ENCODE data around the gene WDR33. TPM values are rescaled to one million over a fixed set of nuclear protein-coding genes. Genes with fewer than 3 reads are reported as not detected.
"Not testable (repeated sequence)": the region's sequence is repeated elsewhere in the genome, so short reads cannot be mapped to it uniquely, and the experiment has no call there.

WDR33 gene
- total RNA-seq, 2 donors from 2014 or later = 76.3 to 82.5 TPM

DNA sequence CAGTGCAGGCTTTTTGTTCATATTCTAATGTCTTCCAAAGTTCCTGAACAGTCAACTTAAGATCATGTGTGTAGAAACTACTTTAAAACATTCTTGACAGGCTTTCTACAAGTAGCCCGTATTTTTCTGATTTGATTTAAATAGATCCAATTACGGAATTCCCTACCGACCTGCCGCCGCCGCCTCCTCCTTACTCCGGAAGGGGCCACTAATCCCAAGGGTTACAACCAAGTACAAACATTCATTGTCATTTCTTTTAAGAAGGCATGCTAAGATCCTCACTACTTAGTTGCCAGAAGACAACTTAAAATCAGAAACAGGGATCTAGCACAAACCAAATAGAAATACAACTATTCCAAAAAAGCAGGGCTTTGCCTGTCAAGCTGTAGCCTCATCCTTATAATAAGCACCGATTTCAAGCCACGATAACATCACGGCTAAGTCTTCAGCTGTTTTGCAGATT is 784 bp downstream of the WDR33 start:
- Histone ChIP-seq H3K4me3 (ENCODE audit: low read length) (peak overlapping the region; percentile 99), H3K27ac (ENCODE audit: low read depth, low read length) (peak overlapping the region; percentile 95), H3K9me3 (ENCODE audit: control insufficient read depth, low read length) (no peaks in the 10 kb centered on the region), H3K36me3 (ENCODE audit: control insufficient read depth, insufficient read depth, low read length) (no peaks in the 10 kb centered on the region), H3K27me3 (ENCODE audit: control insufficient read depth, insufficient read depth, low read length, poor library complexity, severe bottlenecking) (no peaks in the 10 kb centered on the region), H3K9ac (ENCODE audit: extremely low read depth, low read length, poor library complexity, severe bottlenecking) (peak overlapping the region; percentile 97), H3K4me1 (ENCODE audit: control insufficient read depth, insufficient read depth, low read length) (no peaks in the 10 kb centered on the region)
- peaks cover 3% of the 10 kb centered on the region for H3K27me3 Mint-ChIP-seq (ENCODE audit: insufficient read depth)
- TF ChIP-seq, protein P1, sequence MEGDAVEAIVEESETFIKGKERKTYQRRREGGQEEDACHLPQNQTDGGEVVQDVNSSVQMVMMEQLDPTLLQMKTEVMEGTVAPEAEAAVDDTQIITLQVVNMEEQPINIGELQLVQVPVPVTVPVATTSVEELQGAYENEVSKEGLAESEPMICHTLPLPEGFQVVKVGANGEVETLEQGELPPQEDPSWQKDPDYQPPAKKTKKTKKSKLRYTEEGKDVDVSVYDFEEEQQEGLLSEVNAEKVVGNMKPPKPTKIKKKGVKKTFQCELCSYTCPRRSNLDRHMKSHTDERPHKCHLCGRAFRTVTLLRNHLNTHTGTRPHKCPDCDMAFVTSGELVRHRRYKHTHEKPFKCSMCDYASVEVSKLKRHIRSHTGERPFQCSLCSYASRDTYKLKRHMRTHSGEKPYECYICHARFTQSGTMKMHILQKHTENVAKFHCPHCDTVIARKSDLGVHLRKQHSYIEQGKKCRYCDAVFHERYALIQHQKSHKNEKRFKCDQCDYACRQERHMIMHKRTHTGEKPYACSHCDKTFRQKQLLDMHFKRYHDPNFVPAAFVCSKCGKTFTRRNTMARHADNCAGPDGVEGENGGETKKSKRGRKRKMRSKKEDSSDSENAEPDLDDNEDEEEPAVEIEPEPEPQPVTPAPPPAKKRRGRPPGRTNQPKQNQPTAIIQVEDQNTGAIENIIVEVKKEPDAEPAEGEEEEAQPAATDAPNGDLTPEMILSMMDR (conservative IDR thresholded peaks at IDR 0.05) = no peak
- H3K36me3 Mint-ChIP-seq (ENCODE audit: low read depth) = peaks cover 5% of the 10 kb centered on the region
- peak overlapping the region; percentile 100 for H3K27ac Mint-ChIP-seq
- no peaks in the 10 kb centered on the region for H3K9me3 Mint-ChIP-seq
- H3K4me3 Mint-ChIP-seq = peak overlapping the region; percentile 98
- 0 to 1% methylated on average over 9 to 10 of the region's 10 CpGs for WGBS, 2 experiments (ENCODE audit: insufficient coverage in 1 of 2, insufficient read length in 1 of 2)
- H3K4me1 Mint-ChIP-seq = peaks cover 24% of the 10 kb centered on the region
- peak; percentile 62 for DNase-seq

- TF ChIP-seq, protein P1 (conservative IDR thresholded peaks at IDR 0.05) = no peak
- no peak for DNase-seq
- Mint-ChIP-seq H3K27ac (no peak overlapping the region), H3K27me3 (ENCODE audit: insufficient read depth) (peaks cover 3% of the 10 kb centered on the region), H3K4me1 (peaks cover 24% of the 10 kb centered on the region), H3K4me3 (peak overlapping the region; percentile 13), H3K9me3 (no peaks in the 10 kb centered on the region), H3K36me3 (ENCODE audit: low read depth) (peaks cover 19% of the 10 kb centered on the region)
- H3K9me3 ChIP-seq (ENCODE audit: control insufficient read depth, low read length) = no peaks in the 10 kb centered on the region
- 90 to 95% methylated on average over 3 of the region's 3 CpGs for WGBS, 2 experiments (ENCODE audit: insufficient coverage in 1 of 2, insufficient read length in 1 of 2)
- peak overlapping the region; percentile 65 for H3K4me3 ChIP-seq (ENCODE audit: low read length)
- peaks cover 12% of the 10 kb centered on the region for H3K36me3 ChIP-seq (ENCODE audit: control insufficient read depth, insufficient read depth, low read length)
- H3K9ac ChIP-seq (ENCODE audit: extremely low read depth, low read length, poor library complexity, severe bottlenecking) = no peak overlapping the region
- no peaks in the 10 kb centered on the region for H3K4me1 ChIP-seq (ENCODE audit: control insufficient read depth, insufficient read depth, low read length)
- no peaks in the 10 kb centered on the region for H3K27me3 ChIP-seq (ENCODE audit: control insufficient read depth, insufficient read depth, low read length, poor library complexity, severe bottlenecking)
- no peak overlapping the region for H3K27ac ChIP-seq (ENCODE audit: low read depth, low read length)
These were observed 3.2 kb downstream of the WDR33 start for GRCh38 chr2:127807678-127808353.

DNA sequence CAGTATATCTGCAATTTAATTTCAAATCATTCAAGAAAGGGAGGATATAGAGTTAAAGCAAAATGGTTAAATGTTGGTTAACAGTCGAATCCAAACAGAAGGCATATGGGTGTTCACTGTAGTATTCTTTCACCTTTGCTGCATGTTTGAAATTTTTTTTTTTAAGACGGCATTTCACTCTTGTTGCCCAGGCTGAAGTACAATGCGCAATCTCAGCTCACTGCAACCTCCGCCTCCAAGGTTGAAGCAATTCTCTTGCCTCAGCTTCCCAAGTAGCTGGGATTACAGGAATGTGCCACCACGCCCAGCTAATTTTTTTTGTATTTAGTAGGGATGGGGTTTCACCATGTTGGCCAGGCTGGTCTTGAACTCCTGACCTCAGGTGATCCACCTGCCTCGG is 4.1 kb downstream of the WDR33 start:
- H3K9ac ChIP-seq (ENCODE audit: extremely low read depth, low read length, poor library complexity, severe bottlenecking); H3K27ac ChIP-seq (ENCODE audit: low read depth, low read length); H3K27me3 Mint-ChIP-seq (ENCODE audit: insufficient read depth); H3K4me3 ChIP-seq (ENCODE audit: low read length); H3K4me1 ChIP-seq (ENCODE audit: control insufficient read depth, insufficient read depth, low read length); H3K27me3 ChIP-seq (ENCODE audit: control insufficient read depth, insufficient read depth, low read length, poor library complexity, severe bottlenecking); DNase-seq; H3K9me3 ChIP-seq (ENCODE audit: control insufficient read depth, low read length); H3K4me3 Mint-ChIP-seq; H3K9me3 Mint-ChIP-seq: not testable (repeated sequence)
- Mint-ChIP-seq H3K27ac (peak overlapping the region; percentile 66), H3K36me3 (ENCODE audit: low read depth) (peaks cover 23% of the 10 kb centered on the region), H3K4me1 (peaks cover 22% of the 10 kb centered on the region)
- peaks cover 15% of the 10 kb centered on the region for H3K36me3 ChIP-seq (ENCODE audit: control insufficient read depth, insufficient read depth, low read length)
- 89 to 91% methylated on average over 4 to 6 of the region's 6 CpGs for WGBS, 2 experiments (ENCODE audit: insufficient coverage in 1 of 2, insufficient read length in 1 of 2)

All from endodermal cell (in vitro differentiated cells).